Stimulated activated naive CD4-positive, alpha-beta T cell treated with Interleukin-2 at 50 U/mL for 16 hours (primary cell): Measurements from ENCODE around the gene DNAJC1.
"Not testable (repeated sequence)": the region's sequence is repeated elsewhere in the genome, so short reads cannot be mapped to it uniquely, and the experiment has no call there.

Experiments used
- DNase-seq: peaks from one replicate; lab custom pipeline; 2025; lab: John Stamatoyannopoulos, UW

DNAJC1 gene

DNA sequence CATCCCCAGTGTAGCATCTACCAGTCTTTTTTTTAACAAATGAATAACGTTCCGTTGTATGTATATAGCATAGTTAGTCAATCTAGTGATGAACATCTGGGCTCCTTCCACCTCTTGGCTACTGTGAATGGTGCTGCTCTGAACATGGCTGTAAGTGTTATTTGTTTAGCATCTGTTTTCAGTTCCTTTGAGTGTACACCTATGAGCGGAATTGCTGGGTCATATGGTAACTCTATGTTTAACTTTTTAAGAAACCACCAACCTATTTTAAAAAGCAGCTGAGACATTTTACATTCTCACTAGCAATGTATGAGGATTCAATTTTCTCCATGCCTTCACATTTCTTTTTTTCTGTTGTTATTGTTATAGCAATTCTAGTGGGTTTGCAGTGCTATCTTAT is 178.2 kb downstream of the DNAJC1 start:
- DNase-seq, result no peak

DNA sequence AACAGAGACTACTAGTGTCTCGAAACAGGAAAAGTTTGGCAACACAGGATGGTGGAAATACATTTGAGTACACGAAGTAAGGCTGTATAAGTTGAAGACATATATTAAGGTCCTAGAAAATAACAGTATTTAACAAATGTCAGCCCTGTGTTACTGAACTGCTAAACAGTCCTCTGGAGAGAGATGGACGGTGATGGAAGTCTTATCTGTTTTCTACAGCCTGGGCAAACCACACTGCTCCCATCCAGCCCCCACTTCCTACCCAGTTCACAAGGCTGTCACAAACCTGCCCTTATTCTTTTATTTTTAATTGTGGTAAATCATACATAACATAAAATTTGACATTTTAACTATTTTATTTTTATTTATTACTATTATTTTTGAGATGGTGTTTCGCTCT is 179.1 kb downstream of the DNAJC1 start:
- DNase-seq, result no peak

DNA sequence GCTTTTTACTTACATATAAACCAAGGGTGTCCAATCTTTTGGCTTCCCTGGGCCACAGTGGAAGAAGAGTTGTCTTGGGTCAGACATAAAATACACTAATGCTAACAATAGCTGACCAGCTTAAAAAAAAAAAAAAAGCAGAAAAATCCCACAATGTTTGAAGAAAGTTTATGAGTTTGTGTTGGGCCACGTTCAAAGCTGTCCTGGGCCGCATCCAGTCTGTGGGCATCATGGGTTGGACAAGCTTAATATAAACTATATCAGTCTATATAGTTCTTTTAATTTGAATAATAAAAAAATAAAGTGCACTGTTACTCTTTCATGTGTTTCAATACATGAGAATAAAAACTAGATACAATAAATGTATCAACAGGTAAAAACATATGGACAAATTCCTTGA is 179.9 kb downstream of the DNAJC1 start:
- DNase-seq, result no peak

DNA sequence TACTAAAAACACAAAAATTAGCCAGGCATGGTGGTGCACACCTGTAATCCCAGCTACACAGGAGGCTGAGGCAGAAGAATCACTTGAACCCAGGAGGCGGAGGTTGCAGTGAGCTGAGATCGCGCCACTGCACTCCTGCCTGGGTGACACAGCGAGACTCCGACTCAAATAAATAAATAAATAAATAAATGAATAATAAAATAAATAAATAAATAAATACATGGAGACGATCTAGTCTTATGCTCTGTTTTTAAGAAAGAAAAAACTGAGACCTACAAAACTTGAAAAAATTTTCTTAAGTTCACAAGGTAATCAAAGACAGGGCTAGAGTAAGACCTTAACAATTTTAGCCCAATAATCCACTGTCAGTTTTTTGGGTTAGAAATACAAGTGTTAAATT is 181.3 kb downstream of the DNAJC1 start:
- DNase-seq, result not testable (repeated sequence)

DNA sequence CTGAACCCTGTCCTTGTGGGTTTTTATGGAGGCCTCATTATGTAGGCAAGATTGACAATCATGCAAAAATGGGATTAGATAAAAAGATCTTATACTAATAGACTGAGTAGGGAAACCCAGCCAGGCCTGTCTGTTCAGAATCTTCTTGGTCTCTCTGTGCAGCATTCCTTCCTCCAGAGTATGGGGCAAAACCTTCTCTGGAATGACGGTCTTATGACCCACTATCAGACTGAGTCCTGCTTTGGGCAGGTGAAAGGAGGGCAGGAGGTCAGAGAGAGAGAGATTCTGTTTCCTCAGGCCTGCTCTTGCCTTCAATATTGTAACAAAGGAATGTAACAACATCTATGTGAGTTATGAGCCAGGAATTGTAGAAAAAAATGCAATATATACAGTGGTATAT is 182.6 kb downstream of the DNAJC1 start:
- DNase-seq, result no peak

DNA sequence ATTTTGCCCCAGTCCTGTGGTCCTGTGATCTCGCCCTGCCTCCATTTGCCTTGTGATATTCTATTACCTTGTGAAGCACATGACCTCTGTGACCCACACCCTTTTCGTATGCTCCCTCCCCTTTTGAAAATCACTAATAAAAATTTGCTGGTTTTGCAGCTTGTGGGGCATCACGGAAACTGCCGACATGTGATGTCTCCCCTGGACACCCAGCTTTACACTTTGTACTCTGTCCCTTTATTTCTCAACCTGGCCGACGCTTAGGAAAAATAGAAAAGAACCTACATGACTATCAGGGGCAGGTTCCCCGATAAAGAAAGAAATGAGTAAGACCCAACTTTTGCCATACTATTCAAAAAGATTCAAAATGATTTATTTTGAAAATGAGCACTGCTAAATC is 185.1 kb downstream of the DNAJC1 start:
- DNase-seq, result not testable (repeated sequence)

DNA sequence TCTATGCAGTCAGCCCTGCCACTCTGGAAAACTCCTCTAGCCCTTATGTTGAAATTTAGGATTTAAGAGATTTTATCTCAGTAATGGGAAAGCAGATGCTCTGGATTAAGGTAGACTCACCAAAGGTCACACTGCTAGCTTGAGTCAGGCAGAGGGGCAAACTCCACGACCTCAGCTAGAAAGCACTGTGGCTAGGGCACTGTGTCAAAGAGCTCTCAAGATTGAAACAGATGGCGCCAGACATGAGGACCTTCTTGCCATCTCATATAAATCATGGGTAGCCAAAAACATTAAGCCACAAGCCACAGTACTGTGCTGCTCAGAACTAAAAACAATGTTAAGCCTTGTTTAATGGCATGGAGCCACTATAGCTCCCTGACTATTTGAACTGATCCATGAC is 188.7 kb downstream of the DNAJC1 start:
- DNase-seq, result no peak

DNA sequence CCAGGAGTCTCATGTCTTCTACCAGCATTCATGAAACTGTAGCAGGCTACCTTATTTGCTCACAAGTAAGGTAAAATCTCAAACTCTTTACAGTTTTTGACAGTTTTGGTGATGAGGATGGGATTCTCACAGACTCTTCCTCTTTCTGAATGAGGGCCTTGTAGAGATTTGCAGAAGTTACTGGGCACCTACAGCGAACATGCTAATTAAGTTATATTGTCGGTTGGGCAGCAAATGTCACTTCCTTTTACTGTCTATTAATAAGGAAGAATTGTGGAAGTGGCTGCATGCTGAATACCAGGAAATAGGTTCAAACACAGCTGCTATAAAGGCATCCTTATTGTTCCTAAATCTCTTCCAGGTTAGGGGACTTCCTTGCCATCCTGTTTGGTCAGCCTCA is 189.6 kb downstream of the DNAJC1 start:
- DNase-seq, result no peak

DNA sequence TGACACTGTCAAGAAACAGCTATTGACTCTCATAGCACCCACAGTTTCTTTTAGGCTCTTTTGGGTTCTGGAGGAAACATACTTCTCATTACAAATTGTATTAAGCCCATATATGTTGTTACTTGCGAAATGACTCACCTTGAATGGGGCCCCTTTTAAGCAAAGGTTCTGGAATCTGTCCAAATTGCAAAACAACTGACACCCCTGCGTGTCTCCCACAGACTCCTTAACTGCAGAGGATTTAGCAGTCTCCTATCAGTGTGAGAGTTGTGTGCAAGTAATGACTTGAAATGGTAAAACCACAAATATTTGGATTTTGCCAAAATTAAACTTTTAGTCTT is 192.3 kb downstream of the DNAJC1 start:
- DNase-seq, result no peak

DNA sequence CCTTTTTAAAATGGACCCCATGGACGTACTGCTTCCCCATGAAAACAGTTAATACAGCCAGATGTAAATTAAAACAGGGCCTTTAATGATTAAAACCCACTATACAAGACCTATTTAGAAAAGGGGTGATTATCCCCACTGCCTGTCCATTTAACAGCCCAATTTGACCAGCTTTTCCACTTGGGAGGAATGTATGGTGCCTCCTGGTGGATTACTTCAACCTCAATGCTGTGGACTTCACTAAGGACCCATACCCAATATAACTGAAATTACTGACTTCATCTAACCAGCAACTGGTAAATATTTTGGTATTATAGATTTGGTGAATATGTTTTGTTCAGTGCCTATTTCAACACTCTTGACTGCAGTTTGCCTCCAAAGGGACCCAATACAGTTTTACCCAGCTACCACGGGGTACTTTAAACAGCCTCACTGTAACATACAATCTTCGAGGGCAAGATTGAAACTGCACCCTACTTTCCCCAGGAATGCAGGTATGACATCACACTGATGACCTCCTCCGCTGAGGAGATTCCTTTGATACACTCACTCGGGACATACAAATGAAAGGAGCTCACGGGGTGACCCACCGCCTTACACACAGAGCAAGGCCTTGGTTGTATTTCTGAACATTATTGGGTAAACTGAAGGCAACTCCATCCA is 192.8 kb downstream of the DNAJC1 start:
- DNase-seq, result no peak

DNA sequence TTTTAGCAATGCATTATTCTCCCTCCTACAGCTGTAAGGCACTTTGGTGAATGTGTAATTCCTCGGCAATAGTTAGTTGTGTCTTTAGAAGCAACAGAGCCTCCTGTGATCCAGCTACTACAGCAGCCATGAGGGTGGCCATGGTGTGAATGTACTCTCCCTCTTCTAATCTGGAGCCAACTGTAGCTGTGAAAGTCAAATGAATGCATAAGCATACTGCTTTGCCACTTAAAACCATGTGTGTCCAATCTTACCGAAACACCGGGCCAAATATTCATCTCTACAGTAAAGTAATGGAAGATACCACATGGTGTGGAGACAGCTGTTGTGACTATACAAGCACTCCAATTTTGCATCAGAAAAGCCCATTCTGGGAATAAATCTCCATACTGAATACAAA is 195.0 kb downstream of the DNAJC1 start:
- no peak for DNase-seq

DNA sequence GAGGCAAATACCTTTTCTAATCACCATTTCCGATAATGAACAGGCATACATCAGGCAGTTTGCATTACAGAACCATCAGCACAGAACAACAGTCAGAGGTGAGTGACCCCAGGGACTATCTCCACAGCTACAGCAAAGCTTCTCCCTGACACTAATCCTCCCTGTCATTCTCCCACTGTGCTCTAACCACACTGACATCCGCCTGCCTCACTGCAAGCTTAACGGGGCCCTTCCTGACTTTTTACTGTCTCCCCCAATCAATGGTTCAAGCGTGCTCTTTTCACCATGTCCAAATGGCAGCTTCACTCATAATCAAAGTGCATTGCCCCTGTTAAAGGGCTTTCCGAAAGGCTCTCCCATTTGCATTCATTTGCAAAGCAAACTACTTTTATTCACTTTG is 196.3 kb downstream of the DNAJC1 start:
- DNase-seq, result no peak

DNA sequence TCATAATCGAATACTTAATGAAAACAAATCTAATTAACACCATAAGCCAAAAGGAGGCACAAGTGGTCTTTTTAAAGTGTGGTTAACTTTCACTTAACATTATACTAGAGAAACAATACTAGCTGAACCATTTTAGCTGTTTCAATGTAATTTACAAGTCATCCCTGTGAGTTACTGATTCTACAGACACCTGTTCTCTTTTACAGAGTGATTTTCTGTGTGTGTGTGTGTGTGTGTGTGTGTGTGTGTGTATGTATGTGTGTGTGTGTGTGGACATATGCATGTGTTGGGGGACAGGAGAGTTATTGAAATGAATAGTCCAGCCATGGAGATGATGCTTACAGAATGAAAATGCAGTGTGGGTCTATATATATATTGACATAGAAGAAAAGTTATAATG is 200.2 kb downstream of the DNAJC1 start:
- DNase-seq, result no peak

DNA sequence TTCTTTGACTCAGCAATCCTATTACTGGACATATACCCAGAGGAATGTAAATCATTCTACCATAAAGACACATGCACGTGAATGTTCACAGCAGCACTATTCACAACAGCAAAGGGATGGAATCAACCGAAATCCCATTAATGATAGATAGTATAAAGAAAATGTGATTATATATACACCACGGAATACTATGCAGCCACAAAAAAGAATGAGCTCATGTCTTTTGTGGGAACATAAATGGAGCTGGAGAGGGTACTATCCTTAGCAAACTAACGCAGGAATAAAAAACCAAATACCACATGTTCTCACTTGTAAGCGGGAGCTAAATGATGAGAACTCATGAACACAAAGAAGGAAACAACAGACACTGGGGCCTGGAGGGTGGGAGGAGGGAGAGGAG is 201.9 kb downstream of the DNAJC1 start:
- DNase-seq, result no peak

DNA sequence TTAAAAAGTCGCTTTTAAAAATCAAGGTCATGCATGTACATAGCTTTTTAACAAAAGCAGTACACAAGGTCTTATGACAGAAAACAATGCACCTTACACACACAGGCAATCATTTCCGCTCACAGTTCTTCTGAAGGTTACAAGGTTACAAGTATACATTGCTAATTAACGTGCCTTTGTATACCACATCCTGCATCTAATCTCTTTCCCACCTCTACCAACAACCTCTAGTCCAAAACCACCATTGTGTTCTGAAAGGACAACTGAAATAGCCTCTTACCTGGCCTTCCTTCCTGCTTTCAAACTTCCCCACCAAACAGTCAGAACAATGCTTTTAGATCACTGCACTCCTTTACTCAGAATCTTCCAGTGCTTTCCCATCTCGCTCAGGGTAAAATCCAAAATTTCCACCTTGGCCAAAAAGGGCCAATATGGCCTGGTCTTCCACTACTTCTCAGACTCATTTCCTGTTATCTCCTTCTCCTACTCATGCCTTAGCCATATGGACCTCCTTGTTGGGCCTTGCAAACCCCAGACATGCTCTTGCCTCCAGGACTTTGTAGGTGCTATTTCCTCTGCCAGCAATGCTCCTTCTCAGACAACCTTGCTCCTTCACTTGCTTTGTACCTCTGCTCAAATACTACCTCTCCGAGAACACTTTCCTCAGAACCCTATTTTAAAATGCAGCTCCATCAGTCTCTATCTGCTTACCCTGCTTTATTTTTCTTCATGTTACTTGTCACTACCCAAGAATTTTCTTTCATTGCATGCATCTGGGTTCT is 205.4 kb downstream of the DNAJC1 start:
- DNase-seq, result no peak

DNA sequence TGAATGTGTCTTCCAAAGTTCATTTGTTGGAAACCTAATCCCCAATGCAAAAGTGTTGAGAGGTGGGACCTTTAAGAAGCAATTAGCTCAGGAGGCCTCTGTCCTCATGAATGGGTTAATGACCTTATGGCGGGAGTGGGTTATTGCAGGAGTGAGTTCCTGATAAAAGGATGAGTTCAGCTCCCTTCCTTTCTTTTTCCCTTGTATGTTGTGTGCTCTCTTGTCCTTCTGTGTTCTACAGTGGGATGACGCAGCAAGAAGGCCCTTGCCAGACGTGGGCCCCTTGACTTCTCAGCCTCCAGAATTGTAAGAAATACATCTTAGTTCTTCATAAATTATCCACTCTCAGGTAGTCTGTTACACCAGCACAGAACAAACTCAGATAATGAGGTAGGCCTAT is 206.0 kb downstream of the DNAJC1 start:
- no peak for DNase-seq

DNA sequence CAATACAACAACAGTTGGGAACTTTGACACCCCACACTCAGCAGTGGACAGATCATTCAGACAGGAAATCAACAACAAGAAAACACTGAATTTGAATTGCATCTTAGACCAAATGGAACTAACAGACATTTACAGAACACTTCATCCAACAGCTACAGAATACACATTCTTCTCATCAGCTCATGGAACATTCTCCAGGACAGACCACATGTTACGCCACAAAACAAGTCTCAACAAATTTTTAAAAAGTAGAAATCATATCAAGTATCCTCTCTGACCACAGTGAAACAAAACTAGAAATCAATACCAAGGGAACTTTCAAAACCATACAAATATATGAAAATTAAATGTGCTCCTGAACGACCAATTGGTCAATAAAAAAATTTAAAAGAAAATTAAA is 212.3 kb downstream of the DNAJC1 start:
- DNase-seq, result no peak

DNA sequence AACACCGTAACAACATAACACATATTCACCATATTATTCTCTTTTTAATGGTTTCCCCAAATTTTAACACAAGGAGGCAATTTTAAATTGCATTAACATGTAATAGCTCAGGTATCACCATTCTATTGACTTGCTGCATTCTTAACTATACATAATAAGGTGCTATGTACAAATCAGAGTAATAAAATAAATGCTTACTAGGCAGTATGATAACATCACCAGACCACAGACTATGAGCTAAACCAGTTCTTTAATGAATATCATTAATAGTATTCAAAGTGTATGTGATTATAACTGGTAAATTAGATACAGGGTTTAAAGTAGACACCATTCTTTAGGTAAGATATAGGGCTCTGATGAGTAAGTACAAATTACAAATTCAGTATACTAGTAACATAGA is 226.6 kb downstream of the DNAJC1 start:
- no peak for DNase-seq

DNA sequence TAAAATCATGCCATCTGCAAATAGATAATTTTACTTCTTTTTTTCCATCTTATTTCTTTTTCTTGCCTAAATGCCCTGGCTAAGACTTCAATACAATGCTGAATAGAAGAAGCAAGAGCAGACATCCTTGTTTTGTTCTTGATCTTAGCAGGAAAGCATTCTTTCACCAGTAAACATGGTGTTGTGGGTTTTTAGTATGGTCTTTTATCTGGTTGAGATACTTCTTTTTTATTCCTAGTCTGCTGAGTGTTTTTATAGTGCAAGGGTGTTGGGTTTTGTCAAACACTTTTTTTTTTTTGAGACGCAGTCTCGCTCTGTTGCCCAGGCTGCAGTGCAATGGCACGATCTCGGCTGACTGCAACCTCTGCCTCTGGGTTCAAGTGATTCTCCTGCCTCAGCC is 232.3 kb downstream of the DNAJC1 start:
- DNase-seq, result no peak

DNA sequence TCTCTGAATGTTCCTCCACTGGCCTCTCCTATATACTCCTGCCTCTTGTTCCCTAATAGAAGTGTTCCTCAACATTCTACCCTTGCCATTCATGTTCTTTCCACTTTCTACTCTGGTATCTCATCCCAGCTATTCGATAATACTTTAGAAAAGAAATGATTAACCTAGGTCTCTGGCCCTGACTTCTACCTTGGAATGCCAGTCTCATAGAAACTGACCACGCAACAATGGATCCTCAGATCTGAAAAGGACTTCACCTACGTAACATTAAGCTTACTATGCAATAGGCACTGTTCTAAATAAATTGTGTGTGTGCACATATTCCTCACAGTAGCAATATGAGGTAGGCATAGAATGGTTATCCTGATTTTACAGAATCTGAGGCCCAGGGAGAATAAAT is 234.5 kb downstream of the DNAJC1 start:
- DNase-seq, result no peak

DNA sequence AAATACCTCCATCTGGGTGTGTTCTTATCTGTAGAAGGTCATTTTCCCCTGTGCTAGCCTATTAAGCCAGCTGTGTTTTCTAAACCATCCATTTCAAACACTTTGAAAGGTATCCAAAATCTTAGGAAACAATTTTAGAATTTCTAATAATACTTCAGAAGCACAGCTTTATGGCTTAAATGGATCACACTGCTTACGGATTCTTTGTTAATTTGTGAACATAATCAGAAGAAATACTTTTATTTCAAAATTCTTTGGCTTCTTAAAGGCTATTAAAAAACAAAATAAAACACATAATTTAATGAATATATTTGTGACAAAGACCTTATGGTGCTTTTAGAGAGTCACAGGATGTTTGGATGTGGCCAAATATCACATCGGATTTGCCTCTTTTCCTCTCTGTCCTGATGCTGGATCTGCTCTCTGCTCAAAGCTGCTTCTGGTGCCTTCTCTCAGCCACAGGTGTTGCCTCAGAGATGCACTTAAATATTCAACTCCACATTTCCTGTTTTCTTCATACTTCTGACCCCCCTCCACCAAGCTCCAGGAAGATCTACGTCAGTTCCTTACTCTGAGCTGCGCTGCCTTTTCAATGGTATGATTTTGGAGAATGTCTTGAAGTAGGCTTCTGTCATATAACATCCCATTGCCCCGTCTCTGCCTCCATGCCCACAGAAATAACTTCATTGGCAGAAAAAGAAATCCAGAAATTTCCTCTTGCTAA is 238.9 kb downstream of the DNAJC1 start:
- no peak for DNase-seq

DNA sequence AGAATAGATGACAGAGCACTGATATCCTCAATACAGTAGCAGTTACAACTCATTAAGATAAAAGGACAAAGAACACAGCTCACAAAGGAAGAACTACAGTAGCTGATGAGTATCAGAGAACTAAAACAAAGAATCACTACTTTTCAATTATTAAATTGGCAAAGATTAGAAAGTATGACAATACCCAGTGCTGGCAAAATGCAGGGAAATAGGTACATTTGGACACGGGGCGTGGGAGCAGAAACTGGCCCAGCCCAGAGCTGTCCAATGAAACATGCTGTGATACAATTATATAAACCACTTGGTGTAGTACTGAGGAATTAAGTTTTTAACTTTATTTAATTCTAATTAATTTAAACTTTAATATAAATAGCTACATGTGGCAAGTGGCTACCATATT is 243.2 kb downstream of the DNAJC1 start:
- no peak for DNase-seq

DNA sequence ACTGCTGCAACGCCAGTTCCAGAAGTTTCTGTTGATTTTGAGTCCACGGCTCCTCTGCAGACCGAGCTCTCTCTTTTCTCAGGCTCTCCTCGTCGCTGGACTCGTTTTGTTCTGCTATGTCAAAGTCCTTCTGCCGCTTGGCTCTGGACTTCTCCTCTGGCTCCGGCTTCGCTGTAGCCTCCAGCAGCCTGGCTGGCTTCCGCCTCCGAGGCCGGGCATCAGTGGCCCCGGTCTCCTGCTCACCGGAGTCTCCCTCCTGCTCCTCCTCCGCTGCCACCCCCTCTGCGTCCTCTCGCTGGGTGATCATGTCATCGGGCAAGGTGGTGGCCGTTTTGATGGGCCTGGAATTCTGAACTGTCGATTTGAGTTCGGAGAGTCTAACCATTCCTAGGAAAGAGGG is 244.3 kb downstream of the DNAJC1 start:
- DNase-seq, result no peak
